GM18499 (cell line): ENCODE measurements around the gene IL22.

ENCODE experiments used
- ATAC-seq: cut with Tn5 transposase; IDR thresholded peaks from one replicate; pipeline ENCODE4 v1.9.1; 2021; ENCODE audit warnings: moderate number of reproducible peaks; ENCODE audit not compliant: insufficient read depth, unreplicated experiment

IL22 gene

GRCh38 chr12:68253504-68253903 is at the start of gene IL22:
Gene IL22, minus strand, starts transcription at chr12:68253604. Its CDS starts 156 bp downstream, at chr12:68253448.
- ATAC-seq = no peak

GRCh38 chr12:68297929-68298328 is 44.5 kb upstream of the IL22 start:
- no peak for ATAC-seq

GRCh38 chr12:68294251-68294650 is 40.8 kb upstream of the IL22 start:
- no peak for ATAC-seq

DNA sequence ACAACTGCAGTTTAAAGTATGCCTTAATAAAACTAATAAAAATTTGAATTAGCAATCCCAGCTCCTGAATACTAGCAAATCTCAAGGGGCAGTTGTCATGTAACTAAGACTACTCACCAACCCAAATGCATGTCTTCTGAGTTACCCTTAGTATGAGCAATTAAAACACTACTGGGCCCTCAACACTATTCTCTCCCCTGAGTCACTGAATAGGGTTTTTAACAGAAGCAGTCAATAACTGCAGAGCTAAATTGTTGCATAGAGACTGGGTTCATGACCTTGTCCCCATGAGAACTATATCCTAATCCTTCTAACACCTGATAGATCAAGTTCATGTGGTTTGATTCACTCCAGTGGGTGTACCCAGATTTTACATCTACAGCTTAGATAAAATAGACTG is 39.9 kb upstream of the IL22 start:
- no peak for ATAC-seq

GRCh38 chr12:68292151-68292943 is 38.9 kb upstream of the IL22 start:
- no peak for ATAC-seq

DNA sequence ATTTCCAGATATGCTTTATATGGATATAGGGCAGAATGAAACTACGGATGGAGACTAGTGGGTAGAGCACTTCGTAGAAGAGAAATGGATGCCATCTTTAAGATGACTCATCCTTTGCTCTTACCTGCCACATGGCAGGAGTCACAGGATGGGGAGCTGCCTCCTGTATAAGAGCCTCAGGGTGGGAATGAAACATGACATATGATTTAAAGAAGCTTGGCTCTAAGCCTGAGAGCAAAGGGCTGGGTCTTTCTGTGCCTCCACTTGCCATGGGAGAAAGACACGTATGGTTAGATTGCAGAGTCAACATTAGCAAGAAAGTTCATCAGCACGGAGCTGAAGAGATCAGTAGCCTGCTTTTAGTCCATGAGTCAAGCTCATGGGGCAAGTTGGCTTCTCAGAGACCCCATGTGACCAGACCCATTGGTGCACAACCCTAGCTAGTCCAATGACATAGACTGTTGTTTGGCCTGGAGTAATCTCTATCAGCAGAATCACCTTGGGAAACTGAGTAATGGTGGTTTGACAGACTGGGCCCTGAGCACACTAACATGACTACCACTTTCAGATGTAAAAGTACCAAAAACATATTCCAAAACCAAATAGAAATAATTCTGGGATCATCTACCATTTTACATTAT is 38.1 kb upstream of the IL22 start:
- ATAC-seq = no peak

DNA sequence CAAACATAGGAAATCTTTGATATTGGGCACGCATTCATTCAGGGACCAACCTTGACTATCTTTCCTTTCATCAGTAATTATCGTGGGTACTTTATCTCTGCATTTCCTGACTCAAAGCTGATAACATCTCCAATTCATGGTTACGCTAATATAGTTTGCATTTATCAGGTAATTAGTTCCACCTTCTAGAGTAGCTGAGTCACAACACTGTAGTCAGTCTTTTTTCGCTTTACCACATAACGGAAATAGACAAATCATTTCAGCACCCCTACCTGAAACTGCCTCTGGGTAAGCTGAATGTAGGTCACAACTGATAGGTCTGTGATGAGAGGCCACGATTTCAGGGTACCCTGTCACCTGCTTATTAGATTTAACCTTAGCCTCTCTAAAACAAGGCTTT is 36.7 kb upstream of the IL22 start:
- ATAC-seq = peak; percentile 100

DNA sequence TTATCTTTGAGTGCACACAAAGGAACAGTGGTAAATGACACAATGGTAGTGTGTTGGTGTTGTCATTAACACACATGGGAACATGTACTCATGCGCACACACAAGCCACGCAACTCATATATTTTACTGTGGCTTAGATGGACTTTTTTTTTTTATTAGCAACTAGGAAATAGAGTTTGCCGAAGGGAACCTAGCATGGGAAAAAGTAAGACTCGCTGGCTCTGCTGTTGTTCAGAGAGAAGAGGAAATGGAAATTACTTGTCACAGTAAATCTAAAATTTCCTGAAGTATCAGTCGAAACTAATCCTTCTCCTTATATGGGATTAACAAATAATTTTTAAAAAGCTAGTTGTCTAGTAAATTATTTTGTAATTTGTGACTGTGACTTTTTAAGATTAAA is 33.7 kb upstream of the IL22 start:
- no peak for ATAC-seq

GRCh38 chr12:68286396-68286795 is 33.0 kb upstream of the IL22 start:
- ATAC-seq = no peak

- no peak for ATAC-seq
These were observed 32.1 kb upstream of the IL22 start for GRCh38 chr12:68285541-68285940.

GRCh38 chr12:68281322-68282077 is 28.1 kb upstream of the IL22 start:
- no peak for ATAC-seq

DNA sequence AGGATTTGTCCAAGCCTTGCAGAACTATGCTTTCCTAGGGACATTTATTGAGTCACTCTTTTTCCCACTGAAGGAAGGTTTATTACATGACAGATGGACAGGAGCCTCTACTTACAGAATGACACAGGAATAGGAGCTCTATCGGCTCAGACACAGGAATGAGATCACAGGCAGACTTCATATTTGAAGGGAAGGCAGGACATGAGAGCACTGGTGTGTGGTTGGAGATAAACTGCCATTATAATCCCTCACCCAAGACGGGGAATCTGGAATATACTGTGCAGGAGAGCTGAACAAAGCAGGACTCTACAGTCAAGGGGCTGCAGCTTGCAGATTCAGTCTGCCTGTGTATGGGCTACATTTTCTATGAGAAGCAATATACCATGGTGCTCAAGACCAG is 26.8 kb upstream of the IL22 start:
- ATAC-seq = no peak

- no peak for ATAC-seq
These were observed 26.0 kb upstream of the IL22 start for GRCh38 chr12:68279227-68280054.

DNA sequence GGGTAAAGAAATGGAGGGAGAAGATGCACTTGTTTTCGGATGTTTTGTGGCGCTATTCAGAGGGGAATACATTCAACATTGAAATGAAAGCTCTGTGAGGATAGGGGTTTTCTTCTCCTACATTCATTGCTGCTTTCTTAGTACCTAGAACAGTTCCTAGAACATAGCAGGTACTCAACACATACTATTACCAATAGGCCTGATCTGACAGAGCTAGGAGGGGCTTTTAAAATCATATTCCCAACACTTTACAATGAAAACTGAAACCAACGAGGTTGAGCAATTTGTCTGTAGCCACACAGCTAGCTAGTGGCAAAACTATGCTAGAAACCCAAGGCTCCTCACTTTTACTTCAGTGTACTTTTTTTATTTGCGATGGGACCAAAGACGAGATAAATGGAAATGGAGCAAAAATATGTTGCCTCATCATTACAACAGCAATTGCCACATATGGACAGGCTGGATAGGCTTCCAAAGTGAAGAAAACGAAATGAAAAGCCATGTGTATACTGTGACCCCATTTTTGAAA is 23.1 kb upstream of the IL22 start:
- no peak for ATAC-seq

DNA sequence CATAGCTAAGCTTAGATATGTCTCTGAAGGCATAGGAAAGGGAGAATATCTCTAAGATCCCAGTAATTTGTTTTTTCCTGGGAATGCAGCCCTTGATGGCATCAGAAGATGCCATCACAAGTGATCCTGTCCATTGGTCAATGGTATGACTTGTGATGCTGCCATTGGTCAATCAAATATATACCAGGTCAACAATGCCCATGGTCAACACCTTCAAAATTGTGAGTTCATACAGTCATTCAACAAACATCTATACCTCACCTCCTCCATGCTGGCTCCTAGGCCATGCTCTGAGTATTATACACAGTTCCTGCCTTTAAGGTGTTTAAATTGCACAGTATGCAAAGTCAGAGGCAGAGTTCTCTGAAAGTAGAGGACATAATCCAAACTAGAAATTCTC is 19.3 kb upstream of the IL22 start:
- ATAC-seq = no peak

DNA sequence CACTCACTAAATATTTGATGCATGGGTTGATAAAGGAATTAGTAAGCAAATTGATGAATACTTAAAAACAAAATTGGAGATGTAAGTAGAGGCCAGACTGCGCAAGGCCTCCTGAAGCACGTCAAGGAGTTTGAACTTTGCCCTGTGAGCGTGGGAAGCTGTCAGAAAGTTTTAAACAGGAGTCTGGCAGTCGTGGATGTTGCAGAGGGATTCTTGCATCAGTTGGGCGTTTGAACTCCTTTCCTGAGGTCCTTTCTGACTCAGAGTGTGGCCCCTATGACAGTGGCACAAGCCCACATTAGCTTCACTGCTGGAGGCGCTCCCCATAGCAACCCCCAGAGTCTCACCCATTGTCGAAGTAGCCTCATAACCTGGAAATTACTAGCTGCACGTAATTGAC is 17.9 kb upstream of the IL22 start:
- ATAC-seq = no peak

DNA sequence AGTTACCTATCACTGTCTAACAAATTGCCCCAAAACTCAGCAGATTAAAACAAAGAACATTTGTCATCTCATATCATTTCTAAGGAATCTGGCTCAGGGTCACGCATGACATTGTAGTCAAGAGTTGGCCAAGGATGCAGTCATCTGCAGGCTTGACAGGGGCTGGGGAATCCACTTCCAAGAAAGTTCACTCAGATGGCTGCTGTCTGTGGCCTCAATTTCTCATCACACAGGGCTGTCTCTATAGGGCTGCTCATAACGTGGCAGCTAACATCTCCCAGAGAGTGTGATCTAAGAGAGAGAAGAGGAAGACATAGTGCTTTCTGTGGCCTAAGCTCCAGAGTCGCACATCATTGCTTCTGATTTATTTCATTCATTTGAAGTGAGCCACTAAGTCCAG is 17.0 kb upstream of the IL22 start:
- ATAC-seq = no peak

GRCh38 chr12:68269779-68270178 is 16.4 kb upstream of the IL22 start:
- no peak for ATAC-seq

DNA sequence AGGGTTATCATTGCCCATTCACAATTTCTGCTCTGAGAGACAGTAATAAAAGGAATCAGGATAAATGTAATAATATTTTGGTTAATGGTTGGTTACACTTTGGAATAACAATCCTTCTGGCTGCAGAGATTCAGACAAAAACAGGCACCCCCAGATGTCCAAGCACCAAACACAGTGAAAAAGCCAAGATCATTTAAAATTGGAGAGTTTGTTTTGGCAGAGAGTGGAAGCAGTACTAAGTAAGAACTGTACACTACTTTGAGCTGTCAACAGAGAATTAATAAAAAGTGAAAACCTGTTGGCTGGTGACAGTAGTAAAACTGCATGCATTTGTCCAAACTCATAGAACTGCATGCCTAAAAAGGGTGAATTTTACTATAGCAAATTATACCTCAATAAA is 15.6 kb upstream of the IL22 start:
- ATAC-seq = no peak

DNA sequence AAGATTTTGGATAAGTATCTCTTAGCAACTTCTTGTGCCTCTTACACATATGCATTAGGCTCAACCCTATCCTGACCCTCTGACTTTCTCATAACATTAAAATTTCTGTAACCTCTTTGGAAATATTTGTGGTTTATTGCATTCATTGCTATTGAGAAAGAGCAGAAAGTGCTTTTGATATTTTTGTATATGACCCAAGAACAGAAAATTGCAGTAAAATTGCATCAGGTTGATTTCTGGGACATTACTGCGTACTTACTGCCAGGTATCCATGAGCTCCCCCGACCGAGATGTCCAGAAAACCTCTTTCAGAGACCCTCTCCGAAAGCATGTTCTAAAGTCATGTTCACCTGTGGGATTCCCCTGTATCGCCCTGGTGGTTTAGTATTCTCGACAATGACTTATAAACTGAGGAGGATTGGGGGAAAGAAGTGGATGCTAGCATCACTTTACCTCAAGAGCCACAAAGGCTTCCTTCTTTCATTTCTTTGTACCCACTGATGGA is 14.5 kb upstream of the IL22 start:
- ATAC-seq = no peak
